Stimulated activated CD4-positive, alpha-beta T cell treated with anti-CD3 and anti-CD28 coated beads, Interleukin-4, amount 100 ng/mL, for 1 hour (primary cell): ENCODE data around the gene TRPM3.

Experiments
- DNase-seq: peaks from one replicate; pipeline ENCODE4 v3.0.0-alpha.2; 2020

TRPM3 gene

GRCh38 chr9:70569791-70570190, 551.6 kb downstream of the TRPM3 start:
- no peak for DNase-seq

- no peak for DNase-seq
These were observed 552.2 kb downstream of the TRPM3 start for GRCh38 chr9:70569070-70569772.

- DNase-seq = no peak
These were observed 553.9 kb downstream of the TRPM3 start for GRCh38 chr9:70567511-70567910.

- no peak for DNase-seq
These were observed 554.7 kb downstream of the TRPM3 start for GRCh38 chr9:70566751-70567150.

- no peak for DNase-seq
These were observed 555.4 kb downstream of the TRPM3 start for GRCh38 chr9:70566066-70566465.

GRCh38 chr9:70564468-70565335, 556.7 kb downstream of the TRPM3 start:
- DNase-seq = no peak

GRCh38 chr9:70563431-70564204, 557.8 kb downstream of the TRPM3 start:
- DNase-seq = peak; percentile 40

GRCh38 chr9:70563010-70563409, 558.4 kb downstream of the TRPM3 start:
- DNase-seq = no peak

- DNase-seq = no peak
These were observed 559.5 kb downstream of the TRPM3 start for GRCh38 chr9:70561786-70562395.

- DNase-seq = no peak
These were observed 560.3 kb downstream of the TRPM3 start for GRCh38 chr9:70561111-70561510.

GRCh38 chr9:70559102-70559501, 562.3 kb downstream of the TRPM3 start:
- no peak for DNase-seq

- no peak for DNase-seq
These were observed 563.6 kb downstream of the TRPM3 start for GRCh38 chr9:70557661-70558369.

- no peak for DNase-seq
These were observed 564.6 kb downstream of the TRPM3 start for GRCh38 chr9:70556771-70557170.

- no peak for DNase-seq
These were observed 566.5 kb downstream of the TRPM3 start for GRCh38 chr9:70554881-70555280.

GRCh38 chr9:70553707-70554673, 567.4 kb downstream of the TRPM3 start:
- no peak for DNase-seq

GRCh38 chr9:70552561-70552960, 568.9 kb downstream of the TRPM3 start:
- no peak for DNase-seq

GRCh38 chr9:70551801-70552200, 569.6 kb downstream of the TRPM3 start:
- DNase-seq = no peak

GRCh38 chr9:70551396-70551795, 570.0 kb downstream of the TRPM3 start:
- DNase-seq = no peak

GRCh38 chr9:70549926-70550325, 571.5 kb downstream of the TRPM3 start:
- DNase-seq = no peak

GRCh38 chr9:70542311-70542931, 579.0 kb downstream of the TRPM3 start:
- DNase-seq = no peak

- DNase-seq = no peak
These were observed 581.4 kb downstream of the TRPM3 start for GRCh38 chr9:70540016-70540415.
